Measurements from ENCODE around the gene INPP4B.

DNA sequence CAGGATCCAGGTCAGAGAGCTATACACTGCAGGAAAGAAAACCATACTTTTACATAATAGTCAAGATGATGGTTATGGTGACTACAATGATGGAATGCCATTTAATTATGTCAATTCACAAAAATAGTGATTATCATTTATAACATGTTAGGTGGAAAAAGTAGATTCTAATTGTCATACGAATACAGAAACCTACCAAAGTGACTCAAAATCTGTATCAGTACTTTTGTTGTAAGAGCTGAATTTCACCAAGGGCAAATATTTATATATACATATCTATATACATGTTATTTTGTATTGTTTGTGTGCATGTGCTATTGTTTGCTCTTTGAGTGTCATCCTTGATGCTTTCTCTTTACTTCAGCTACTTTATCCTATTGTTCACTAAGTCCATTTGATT, 485.4 kb downstream of the INPP4B start:
- TF ChIP-seq, protein P1, sequence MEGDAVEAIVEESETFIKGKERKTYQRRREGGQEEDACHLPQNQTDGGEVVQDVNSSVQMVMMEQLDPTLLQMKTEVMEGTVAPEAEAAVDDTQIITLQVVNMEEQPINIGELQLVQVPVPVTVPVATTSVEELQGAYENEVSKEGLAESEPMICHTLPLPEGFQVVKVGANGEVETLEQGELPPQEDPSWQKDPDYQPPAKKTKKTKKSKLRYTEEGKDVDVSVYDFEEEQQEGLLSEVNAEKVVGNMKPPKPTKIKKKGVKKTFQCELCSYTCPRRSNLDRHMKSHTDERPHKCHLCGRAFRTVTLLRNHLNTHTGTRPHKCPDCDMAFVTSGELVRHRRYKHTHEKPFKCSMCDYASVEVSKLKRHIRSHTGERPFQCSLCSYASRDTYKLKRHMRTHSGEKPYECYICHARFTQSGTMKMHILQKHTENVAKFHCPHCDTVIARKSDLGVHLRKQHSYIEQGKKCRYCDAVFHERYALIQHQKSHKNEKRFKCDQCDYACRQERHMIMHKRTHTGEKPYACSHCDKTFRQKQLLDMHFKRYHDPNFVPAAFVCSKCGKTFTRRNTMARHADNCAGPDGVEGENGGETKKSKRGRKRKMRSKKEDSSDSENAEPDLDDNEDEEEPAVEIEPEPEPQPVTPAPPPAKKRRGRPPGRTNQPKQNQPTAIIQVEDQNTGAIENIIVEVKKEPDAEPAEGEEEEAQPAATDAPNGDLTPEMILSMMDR (IDR thresholded peaks at IDR 0.05; ENCODE audit: low read length), result no peak
- TF ChIP-seq EZH2 (IDR thresholded peaks at IDR 0.05; ENCODE audit: borderline replicate concordance, low read length), result no peak
